Measurements from ENCODE around the gene ACTA1.

Gene ACTA1

DNA sequence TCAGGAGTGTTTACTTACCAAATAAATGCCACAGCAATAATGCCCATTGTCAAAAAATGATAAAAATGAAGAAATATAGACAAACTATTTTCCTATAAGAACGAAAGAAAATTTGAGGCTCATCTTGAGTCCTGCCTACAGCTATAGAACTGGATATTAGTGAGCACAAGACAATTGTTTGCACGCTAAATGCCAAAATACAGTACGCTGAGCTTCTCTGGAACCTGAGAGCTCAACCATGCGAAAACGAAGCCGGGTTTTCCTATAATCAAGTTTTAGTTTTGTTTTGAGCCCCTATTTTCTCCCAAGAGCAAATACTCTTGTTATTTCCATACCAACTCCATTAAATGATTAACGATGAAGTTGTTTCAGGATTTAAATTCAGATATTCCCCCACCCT lies 49.1 kb downstream of the ACTA1 start:
- H3K4me3 ChIP-seq (ENCODE audit: low read depth, low read length), result no peak overlapping the region
- TF ChIP-seq, protein P1, sequence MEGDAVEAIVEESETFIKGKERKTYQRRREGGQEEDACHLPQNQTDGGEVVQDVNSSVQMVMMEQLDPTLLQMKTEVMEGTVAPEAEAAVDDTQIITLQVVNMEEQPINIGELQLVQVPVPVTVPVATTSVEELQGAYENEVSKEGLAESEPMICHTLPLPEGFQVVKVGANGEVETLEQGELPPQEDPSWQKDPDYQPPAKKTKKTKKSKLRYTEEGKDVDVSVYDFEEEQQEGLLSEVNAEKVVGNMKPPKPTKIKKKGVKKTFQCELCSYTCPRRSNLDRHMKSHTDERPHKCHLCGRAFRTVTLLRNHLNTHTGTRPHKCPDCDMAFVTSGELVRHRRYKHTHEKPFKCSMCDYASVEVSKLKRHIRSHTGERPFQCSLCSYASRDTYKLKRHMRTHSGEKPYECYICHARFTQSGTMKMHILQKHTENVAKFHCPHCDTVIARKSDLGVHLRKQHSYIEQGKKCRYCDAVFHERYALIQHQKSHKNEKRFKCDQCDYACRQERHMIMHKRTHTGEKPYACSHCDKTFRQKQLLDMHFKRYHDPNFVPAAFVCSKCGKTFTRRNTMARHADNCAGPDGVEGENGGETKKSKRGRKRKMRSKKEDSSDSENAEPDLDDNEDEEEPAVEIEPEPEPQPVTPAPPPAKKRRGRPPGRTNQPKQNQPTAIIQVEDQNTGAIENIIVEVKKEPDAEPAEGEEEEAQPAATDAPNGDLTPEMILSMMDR (conservative IDR thresholded peaks at IDR 0.05; ENCODE audit: low read depth, low read length), result no peak
- DNase-seq (ENCODE audit: low read depth), result no peak

GRCh38 chr1:229383961-229384360 lies 49.9 kb downstream of the ACTA1 start:
- H3K4me3 ChIP-seq (ENCODE audit: low read depth, low read length), result no peak overlapping the region
- TF ChIP-seq, protein P1 (conservative IDR thresholded peaks at IDR 0.05; ENCODE audit: low read depth, low read length), result no peak
- DNase-seq (ENCODE audit: low read depth), result no peak

DNA sequence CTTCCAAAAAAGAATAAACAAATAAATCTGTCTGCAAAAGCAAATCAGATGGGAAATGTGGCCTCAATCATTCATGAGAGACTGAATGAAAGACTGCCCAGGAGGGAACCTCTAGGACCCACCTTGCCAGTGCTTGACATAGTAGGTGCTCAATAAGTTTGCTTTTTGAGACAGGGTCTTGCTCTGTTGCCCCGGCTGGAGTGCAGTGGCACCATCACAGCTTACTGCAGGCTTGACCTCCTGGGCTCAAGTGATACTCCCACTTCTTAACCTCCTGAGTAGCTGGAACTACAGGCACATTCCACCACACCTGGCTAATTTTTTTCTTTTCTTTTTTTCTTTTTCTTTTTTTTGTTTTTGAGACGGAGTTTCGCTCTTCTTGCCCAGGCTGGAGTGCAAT lies 50.7 kb downstream of the ACTA1 start:
- no peak overlapping the region for H3K4me3 ChIP-seq (ENCODE audit: low read depth, low read length)
- TF ChIP-seq, protein P1 (conservative IDR thresholded peaks at IDR 0.05; ENCODE audit: low read depth, low read length), result no peak
- no peak for DNase-seq (ENCODE audit: low read depth)

Data from choroid plexus epithelial cell (primary cell).